ENCODE measurements around the gene DOK3. TPM values are rescaled to one million over a fixed set of nuclear protein-coding genes. Genes with fewer than 3 reads are reported as not detected.
A peak's percentile ranks its signal among the peaks of the same experiment; 100 is the strongest.

DOK3 gene
- total RNA-seq, 4 donors from 2014 or later, result 0.89 to 7.3 (median 1.8) TPM

DNA sequence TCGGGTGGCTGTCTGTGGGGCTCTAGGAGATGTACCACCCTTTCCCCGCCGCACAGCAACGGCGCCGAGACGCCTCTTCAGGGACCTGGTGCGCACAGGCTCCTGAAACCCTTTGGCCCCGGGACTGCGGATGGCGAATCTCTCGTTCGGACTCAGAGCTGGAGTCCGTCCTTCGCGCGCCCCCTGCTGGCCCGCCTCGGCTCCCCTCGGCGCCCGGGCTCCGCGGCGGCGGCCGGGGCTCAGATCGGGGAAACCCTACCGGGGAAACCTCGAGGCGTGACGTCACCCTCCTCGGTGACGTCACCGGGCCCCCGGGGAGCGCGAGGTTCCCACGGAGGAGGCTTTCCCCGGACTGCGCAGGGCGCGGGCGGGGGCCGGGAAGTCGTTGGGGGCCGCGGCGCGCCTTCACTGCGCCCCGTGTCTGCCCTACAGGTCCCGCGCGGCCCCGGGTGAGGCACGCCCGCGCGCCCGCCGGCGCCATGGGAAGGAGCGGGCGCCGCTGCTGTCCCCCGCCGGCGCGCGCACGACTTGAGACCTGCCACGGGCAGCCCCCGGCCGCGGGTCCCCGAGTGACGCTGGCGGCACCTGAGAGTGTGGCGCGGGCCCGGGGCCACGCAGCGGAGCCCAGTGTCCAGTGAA, 55.1 kb downstream of the DOK3 start:
- Histone ChIP-seq H3K27me3 (no peaks in the 10 kb centered on the region), H3K27ac (peak overlapping the region; percentile 46), H3K9me3 (no peaks in the 10 kb centered on the region), H3K36me3 (peaks cover 17% of the 10 kb centered on the region), H3K4me1 (peaks cover 63% of the 10 kb centered on the region), H3K4me3 (peak overlapping the region; percentile 74)
- TF ChIP-seq POLR2AphosphoS5 (IDR thresholded peaks at IDR 0.05) (peak in 1 of 3 donors; percentile 29), POLR2A (IDR thresholded peaks at IDR 0.05) (no peak)
- TF ChIP-seq, protein P1, sequence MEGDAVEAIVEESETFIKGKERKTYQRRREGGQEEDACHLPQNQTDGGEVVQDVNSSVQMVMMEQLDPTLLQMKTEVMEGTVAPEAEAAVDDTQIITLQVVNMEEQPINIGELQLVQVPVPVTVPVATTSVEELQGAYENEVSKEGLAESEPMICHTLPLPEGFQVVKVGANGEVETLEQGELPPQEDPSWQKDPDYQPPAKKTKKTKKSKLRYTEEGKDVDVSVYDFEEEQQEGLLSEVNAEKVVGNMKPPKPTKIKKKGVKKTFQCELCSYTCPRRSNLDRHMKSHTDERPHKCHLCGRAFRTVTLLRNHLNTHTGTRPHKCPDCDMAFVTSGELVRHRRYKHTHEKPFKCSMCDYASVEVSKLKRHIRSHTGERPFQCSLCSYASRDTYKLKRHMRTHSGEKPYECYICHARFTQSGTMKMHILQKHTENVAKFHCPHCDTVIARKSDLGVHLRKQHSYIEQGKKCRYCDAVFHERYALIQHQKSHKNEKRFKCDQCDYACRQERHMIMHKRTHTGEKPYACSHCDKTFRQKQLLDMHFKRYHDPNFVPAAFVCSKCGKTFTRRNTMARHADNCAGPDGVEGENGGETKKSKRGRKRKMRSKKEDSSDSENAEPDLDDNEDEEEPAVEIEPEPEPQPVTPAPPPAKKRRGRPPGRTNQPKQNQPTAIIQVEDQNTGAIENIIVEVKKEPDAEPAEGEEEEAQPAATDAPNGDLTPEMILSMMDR (IDR thresholded peaks at IDR 0.05), result peak; percentile 93 to 97
- WGBS, result under 1% methylated on average over 20 of the region's 84 CpGs
- DNase-seq (ENCODE audit: low spot score in 2 of 2), result peak; percentile 95

DNA sequence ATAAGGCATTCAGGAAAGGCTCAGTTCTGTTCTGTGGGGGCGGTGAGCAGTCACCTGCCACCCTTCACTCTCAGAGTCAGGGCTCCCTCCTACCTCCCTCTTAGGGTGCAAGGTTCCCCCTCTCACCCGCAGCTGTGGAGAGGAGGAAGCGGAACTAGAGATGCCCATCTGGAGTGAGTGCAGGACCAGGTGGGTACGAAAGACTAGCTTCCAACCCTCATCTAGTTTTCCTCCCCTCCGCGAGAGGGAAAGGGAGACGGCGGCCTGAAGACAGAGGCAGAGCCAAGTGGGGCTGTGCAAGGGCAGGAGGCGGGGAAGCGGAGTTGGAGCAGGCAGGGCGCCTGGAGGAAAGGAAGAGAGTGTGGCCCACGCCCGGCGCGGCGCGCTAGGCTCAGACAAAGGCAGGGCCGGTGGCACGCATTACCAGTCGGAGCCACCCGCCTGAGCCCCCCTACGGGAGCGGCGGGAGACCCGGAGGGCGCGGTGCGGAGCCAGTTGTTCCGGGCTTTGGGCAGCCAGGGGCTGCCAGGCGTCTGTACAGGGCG, 55.7 kb downstream of the DOK3 start:
- H3K36me3 ChIP-seq, result peaks cover 12% of the 10 kb centered on the region
- H3K27ac ChIP-seq, result peak overlapping the region; percentile 46
- no peak for DNase-seq (ENCODE audit: low spot score in 2 of 2)
- H3K9me3 ChIP-seq, result no peaks in the 10 kb centered on the region
- H3K4me3 ChIP-seq, result peak overlapping the region; percentile 74
- 1% methylated on average over 27 of the region's 31 CpGs for WGBS
- TF ChIP-seq POLR2AphosphoS5 (IDR thresholded peaks at IDR 0.05) (no peak), EP300 (IDR thresholded peaks at IDR 0.05) (no peak), POLR2A (IDR thresholded peaks at IDR 0.05) (no peak)
- TF ChIP-seq, protein P1 (IDR thresholded peaks at IDR 0.05), result no peak
- peaks cover 66% of the 10 kb centered on the region for H3K4me1 ChIP-seq
- no peaks in the 10 kb centered on the region for H3K27me3 ChIP-seq

DNA sequence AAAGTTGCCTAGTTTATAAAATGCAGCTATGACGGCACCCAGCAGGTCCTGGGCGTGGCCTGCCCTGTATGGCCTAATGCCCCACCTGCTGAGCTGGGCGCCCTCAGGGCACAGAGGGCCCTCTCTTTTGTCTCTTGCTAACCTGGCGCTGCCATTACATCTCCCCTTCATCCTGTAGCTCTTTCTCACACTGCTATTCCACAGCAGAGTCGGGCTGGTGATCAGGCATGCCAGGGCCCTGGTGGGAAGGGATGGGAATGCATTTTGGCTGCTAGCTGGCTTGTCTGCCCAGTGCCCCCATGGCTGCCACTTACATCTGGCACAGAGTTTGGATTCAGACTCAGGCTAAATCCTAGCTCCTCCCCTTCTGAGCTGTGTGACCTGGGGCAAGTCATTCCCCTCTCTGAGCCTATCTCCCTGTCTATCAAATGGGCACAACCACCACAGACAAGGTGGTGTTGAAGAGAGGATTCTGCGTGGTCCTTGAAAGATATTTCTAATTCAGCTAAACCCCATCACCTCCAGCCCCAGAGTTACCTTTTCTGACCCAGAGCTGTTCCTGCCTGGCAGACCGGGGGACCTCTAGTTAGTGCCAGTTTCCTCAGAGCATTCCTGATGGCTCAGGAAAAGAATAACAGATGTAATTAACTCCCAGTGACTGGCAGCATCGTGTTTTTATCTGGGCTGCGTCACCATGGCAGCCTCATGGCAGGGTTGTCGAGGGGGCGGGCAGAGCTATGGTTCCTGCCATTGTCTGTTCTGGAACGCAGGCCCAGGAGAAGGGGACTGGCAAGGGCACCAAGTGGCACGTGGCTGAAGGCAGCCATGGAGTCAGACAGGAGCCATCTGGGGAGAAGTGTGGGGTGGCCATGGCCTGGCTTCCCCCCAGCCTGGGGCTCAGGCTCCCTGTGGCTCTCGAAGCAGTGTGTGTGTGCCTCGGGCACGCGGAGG, 56.7 kb downstream of the DOK3 start:
- DNase-seq (ENCODE audit: low spot score in 2 of 2), result no peak
- H3K4me3 ChIP-seq, result no peak overlapping the region
- no peaks in the 10 kb centered on the region for H3K27me3 ChIP-seq
- H3K9me3 ChIP-seq, result no peaks in the 10 kb centered on the region
- H3K36me3 ChIP-seq, result peaks cover 3% of the 10 kb centered on the region
- peak overlapping the region; percentile 46 for H3K27ac ChIP-seq
- TF ChIP-seq POLR2AphosphoS5 (IDR thresholded peaks at IDR 0.05) (no peak), POLR2A (IDR thresholded peaks at IDR 0.05) (no peak), EP300 (IDR thresholded peaks at IDR 0.05) (no peak)
- TF ChIP-seq, protein P1 (IDR thresholded peaks at IDR 0.05), result no peak
- 64% methylated on average over 17 of the region's 17 CpGs for WGBS
- H3K4me1 ChIP-seq, result peaks cover 76% of the 10 kb centered on the region

Other genes starting within 250 kb of the DOK3 start
- 10 to 100 TPM; 36.7 to 70.1 (median 43.3) TPM for gene RAB24, start 206.1 kb downstream of the DOK3 start, total RNA-seq
- 10 to 100 TPM; 54.2 to 90.1 (median 62.1) TPM for gene PRELID1, start 206.0 kb downstream of the DOK3 start, total RNA-seq
- gene MXD3, start 197.9 kb downstream of the DOK3 start, total RNA-seq, result 10 to 100 TPM in 3 of 4 donors, 1 to 10 TPM in 1; 8.7 to 30.3 (median 11.7) TPM
- gene LMAN2, start 158.2 kb downstream of the DOK3 start, total RNA-seq, result 100 to 1,000 TPM; 119 to 191 (median 160) TPM
- 10 to 100 TPM; 38.5 to 85.9 (median 68.8) TPM for gene RGS14, start 151.9 kb downstream of the DOK3 start, total RNA-seq
- under 1 TPM in 1 of 4 donors, not detected in 3; 0.29 TPM for gene SLC34A1, start 125.4 kb downstream of the DOK3 start, total RNA-seq
- gene PFN3, start 109.2 kb downstream of the DOK3 start, total RNA-seq, result not detected
- 10 to 100 TPM in 1 of 4 donors, 1 to 10 TPM in 3; 2.3 to 18.4 (median 7.1) TPM for gene F12, start 100.3 kb downstream of the DOK3 start, total RNA-seq
- 10 to 100 TPM; 29.1 to 62.2 (median 37.1) TPM for gene GRK6, start 83.2 kb downstream of the DOK3 start, total RNA-seq
- gene PRR7, start 63.0 kb downstream of the DOK3 start, total RNA-seq, result 1 to 10 TPM; 5.7 to 9.8 (median 7.8) TPM
- gene DBN1, start 36.2 kb downstream of the DOK3 start, total RNA-seq, result 10 to 100 TPM; 13.1 to 43.4 (median 25.3) TPM
- 10 to 100 TPM; 28.7 to 41.3 (median 32.0) TPM for gene PDLIM7, start 12.2 kb downstream of the DOK3 start, total RNA-seq
- 100 to 1,000 TPM in 2 of 4 donors, 10 to 100 TPM in 2; 83.8 to 148 (median 103) TPM for gene DDX41, start 7.1 kb upstream of the DOK3 start, total RNA-seq
- 100 to 1,000 TPM in 1 of 4 donors, 10 to 100 TPM in 3; 55.6 to 328 (median 78.2) TPM for gene FAM193B, start 44.7 kb upstream of the DOK3 start, total RNA-seq
- gene TMED9, start 82.4 kb upstream of the DOK3 start, total RNA-seq, result 10 to 100 TPM; 60.3 to 84.5 (median 79.5) TPM
- gene B4GALT7, start 90.3 kb upstream of the DOK3 start, total RNA-seq, result 10 to 100 TPM; 13.9 to 19.4 (median 17.4) TPM

All from suprapubic skin (tissue), 4 donors.